ENCODE results near the gene PODXL2.
A peak's percentile ranks its signal among the peaks of the same experiment; 100 is the strongest.
"Not testable (repeated sequence)": the region's sequence is repeated elsewhere in the genome, so short reads cannot be mapped to it uniquely, and the experiment has no call there.

Gene PODXL2

GRCh38 chr3:127630811-127631714 is 2.1 kb downstream of the PODXL2 start:
- DNase-seq (ENCODE audit: low spot score): no peak

GRCh38 chr3:127632035-127632820 is 3.2 kb downstream of the PODXL2 start:
- no peak for DNase-seq (ENCODE audit: low spot score)

GRCh38 chr3:127634653-127635052 is 5.7 kb downstream of the PODXL2 start:
- no peak for DNase-seq (ENCODE audit: low spot score)

- DNase-seq (ENCODE audit: low spot score): peak; percentile 62
Observed at GRCh38 chr3:127637546-127637945, 8.6 kb downstream of the PODXL2 start.

GRCh38 chr3:127637971-127638370 is 9.0 kb downstream of the PODXL2 start:
- no peak for DNase-seq (ENCODE audit: low spot score)

GRCh38 chr3:127639173-127640041 is 10.4 kb downstream of the PODXL2 start:
- no peak for DNase-seq (ENCODE audit: low spot score)

- no peak for DNase-seq (ENCODE audit: low spot score)
Observed at GRCh38 chr3:127640042-127640355, 11.0 kb downstream of the PODXL2 start.

GRCh38 chr3:127644641-127645370 is 15.8 kb downstream of the PODXL2 start:
- no peak for DNase-seq (ENCODE audit: low spot score)

- DNase-seq (ENCODE audit: low spot score): no peak
Observed at GRCh38 chr3:127645371-127646015, 16.5 kb downstream of the PODXL2 start.

GRCh38 chr3:127646501-127647046 is 17.6 kb downstream of the PODXL2 start:
- no peak for DNase-seq (ENCODE audit: low spot score)

GRCh38 chr3:127647166-127647844 is 18.3 kb downstream of the PODXL2 start:
- DNase-seq (ENCODE audit: low spot score): no peak

- no peak for DNase-seq (ENCODE audit: low spot score)
Observed at GRCh38 chr3:127647845-127648204, 18.8 kb downstream of the PODXL2 start.

- no peak for DNase-seq (ENCODE audit: low spot score)
Observed at GRCh38 chr3:127650236-127650635, 21.3 kb downstream of the PODXL2 start.

- no peak for DNase-seq (ENCODE audit: low spot score)
Observed at GRCh38 chr3:127651516-127652172, 22.7 kb downstream of the PODXL2 start.

- peak; percentile 41 for DNase-seq (ENCODE audit: low spot score)
Observed at GRCh38 chr3:127652246-127652995, 23.4 kb downstream of the PODXL2 start.

- no peak for DNase-seq (ENCODE audit: low spot score)
Observed at GRCh38 chr3:127654374-127654773, 25.4 kb downstream of the PODXL2 start.

- DNase-seq (ENCODE audit: low spot score): not testable (repeated sequence)
Observed at GRCh38 chr3:127654993-127655392, 26.0 kb downstream of the PODXL2 start.

- DNase-seq (ENCODE audit: low spot score): no peak
Observed at GRCh38 chr3:127655641-127656040, 26.7 kb downstream of the PODXL2 start.

GRCh38 chr3:127656906-127657305 is 27.9 kb downstream of the PODXL2 start:
- DNase-seq (ENCODE audit: low spot score): no peak
